Panc1 (cell line): ENCODE data around the gene CAV1. TPM values are rescaled to one million over a fixed set of nuclear protein-coding genes. Genes with fewer than 3 reads are reported as not detected.

ENCODE experiments used
- ATAC-seq: fragments of 200-7000 bp; cut with Tn5 transposase; 2 replicates; pipeline ENCODE4 v1.9.1; 2020; ENCODE audit warnings: mild to moderate bottlenecking, moderate library complexity
- BruUV-seq: library from RNA; stranded (reverse); fragments of 400-500 nt; replicated peaks from 2 replicates; lab custom pipeline; 2021; lab: Mats Ljungman, UMichigan
- CTCF ChIA-PET: fragments of 300-600 bp; sonication (Branson Sonifier 250); formaldehyde crosslinking; loops from one replicate; lab custom pipeline; 2022; ENCODE audit warnings: antibody characterized with exemption; lab: Charles Lee
- POLR2A ChIA-PET: fragments of 300-600 bp; sonication (Branson Sonifier 250); formaldehyde crosslinking; loops from one replicate; lab custom pipeline; 2022; ENCODE audit warnings: antibody characterized with exemption; lab: Charles Lee
- DNase-seq: peaks from one replicate; pipeline ENCODE4 v3.0.0-alpha.2; 2010; ENCODE audit warnings: low read depth, low spot score
- H3K27ac ChIP-seq: 2 replicates; pipeline ENCODE4 v1.5.1; 2011; ENCODE audit warnings: mild to moderate bottlenecking, low read length, inconsistent platforms
- H3K27me3 ChIP-seq: fragments of 200-500 bp; sonication (Bioruptor generic); 2 replicates; pipeline ENCODE4 v1.6.0; 2014; ENCODE audit warnings: low read length, inconsistent platforms; ENCODE audit not compliant: control insufficient read depth, insufficient read depth
- H3K36me3 ChIP-seq: fragments of 200-500 bp; sonication (Bioruptor generic); 2 replicates; pipeline ENCODE4 v1.5.1; 2014; ENCODE audit warnings: inconsistent platforms, mild to moderate bottlenecking, low read length, moderate library complexity; ENCODE audit not compliant: control insufficient read depth, insufficient read depth
- H3K4me1 ChIP-seq: 2 replicates; pipeline ENCODE4 v1.5.1; 2011; ENCODE audit warnings: inconsistent platforms, mild to moderate bottlenecking, low read length, moderate library complexity; ENCODE audit not compliant: control insufficient read depth, insufficient read depth
- H3K4me3 ChIP-seq, 2 experiments: 2 replicates each; pipeline ENCODE4 v1.5.1; 2011 to 2012; ENCODE audit warnings: low read depth in 2 of 2, low read length in 2 of 2, mild to moderate bottlenecking in 2 of 2, inconsistent platforms in 1 of 2, moderate library complexity in 1 of 2
- H3K9me3 ChIP-seq: fragments of 200-500 bp; sonication (Bioruptor generic); 2 replicates; pipeline ENCODE4 v1.5.1; 2014; ENCODE audit warnings: low read depth, mild to moderate bottlenecking, inconsistent platforms, low read length, moderate library complexity; ENCODE audit not compliant: control insufficient read depth, insufficient read depth
- CTCF ChIP-seq: fragments of 450-650 bp; IDR thresholded peaks from 2 replicates; pipeline ENCODE4 v1.5.1; 2017; ENCODE audit warnings: mild to moderate bottlenecking
- POLR2AphosphoS5 ChIP-seq: IDR thresholded peaks from 2 replicates; pipeline ENCODE4 v1.6.1; 2012; ENCODE audit warnings: mild to moderate bottlenecking, low read depth, low read length, moderate library complexity
- REST ChIP-seq, 2 experiments: IDR thresholded peaks; 2 replicates each; pipeline ENCODE4 v1.6.1; 2011 to 2012; ENCODE audit warnings: low read depth in 2 of 2, control low read depth in 1 of 2, low read length in 1 of 2, mild to moderate bottlenecking in 1 of 2, moderate library complexity in 1 of 2; ENCODE audit not compliant: insufficient read depth in 1 of 2
- SIN3A ChIP-seq: IDR thresholded peaks from 2 replicates; pipeline ENCODE4 v1.6.1; 2012; ENCODE audit warnings: low read depth, mild to moderate bottlenecking, low read length, moderate library complexity, borderline replicate concordance; ENCODE audit not compliant: insufficient read depth
- TCF7L2 ChIP-seq: IDR thresholded peaks from 2 replicates; pipeline ENCODE4 v1.6.1; 2011; ENCODE audit warnings: mild to moderate bottlenecking, low read depth, low read length, inconsistent platforms
- in situ Hi-C: cut with HindIII; loops from 2 replicates; pipeline ENCODE4 v1.10.0; 2016; ENCODE audit warnings: low sequenced_read_pairs, low pct_unique_long_range_greater_than_20kb
- intact Hi-C: fragments of 100-400 bp; cut with micrococcal nuclease; formaldehyde crosslinking; loops from one replicate; pipeline ENCODE4 v1.10.0; 2022; ENCODE audit not compliant: unreplicated experiment
- total RNA-seq: library from RNA; stranded (reverse); gene quantifications from one replicate; pipeline ENCODE4 v1.2.1, GENCODE V29; 2021; ENCODE audit not compliant: unreplicated experiment

The CAV1 gene
- total RNA-seq, 1 experiment from 2014 or later: 496 TPM

- peaks cover 66% of the 10 kb centered on the region for H3K4me1 ChIP-seq
- DNase-seq: no peak
- in situ Hi-C loops (no loop called here), intact Hi-C loops (loop anchor here (10.0 kb wide), 1 partner anchor 103 kb away; no protein-coding TSS in a partner anchor)
- POLR2A ChIA-PET: interaction anchor here (1.0 to 2.7 kb wide), 2 partner anchors 16 to 103 kb away, joined by 5 to 13 read pairs; no protein-coding TSS in a partner anchor
- H3K36me3 ChIP-seq: peaks cover 45% of the 10 kb centered on the region
- no TSS peak for BruUV-seq
- H3K27me3 ChIP-seq: no peaks in the 10 kb centered on the region
- ATAC-seq: no peak
- CTCF ChIA-PET: no interaction called here
- peak overlapping the region; percentile 78 to 90 for H3K4me3 ChIP-seq
- TF ChIP-seq SIN3A: no peak
- TF ChIP-seq REST (IDR thresholded peaks at IDR 0.05; ENCODE audit: insufficient read depth in 1 of 2, low read depth in 2 of 2, low read length in 1 of 2): no peak
- TF ChIP-seq CTCF: no peak
- no peak for TF ChIP-seq TCF7L2
- TF ChIP-seq POLR2AphosphoS5: no peak
- H3K27ac ChIP-seq: peak overlapping the region; percentile 99
- no peaks in the 10 kb centered on the region for H3K9me3 ChIP-seq
Measured at GRCh38 chr7:116527521-116527920, 2.7 kb downstream of the CAV1 start.

DNA sequence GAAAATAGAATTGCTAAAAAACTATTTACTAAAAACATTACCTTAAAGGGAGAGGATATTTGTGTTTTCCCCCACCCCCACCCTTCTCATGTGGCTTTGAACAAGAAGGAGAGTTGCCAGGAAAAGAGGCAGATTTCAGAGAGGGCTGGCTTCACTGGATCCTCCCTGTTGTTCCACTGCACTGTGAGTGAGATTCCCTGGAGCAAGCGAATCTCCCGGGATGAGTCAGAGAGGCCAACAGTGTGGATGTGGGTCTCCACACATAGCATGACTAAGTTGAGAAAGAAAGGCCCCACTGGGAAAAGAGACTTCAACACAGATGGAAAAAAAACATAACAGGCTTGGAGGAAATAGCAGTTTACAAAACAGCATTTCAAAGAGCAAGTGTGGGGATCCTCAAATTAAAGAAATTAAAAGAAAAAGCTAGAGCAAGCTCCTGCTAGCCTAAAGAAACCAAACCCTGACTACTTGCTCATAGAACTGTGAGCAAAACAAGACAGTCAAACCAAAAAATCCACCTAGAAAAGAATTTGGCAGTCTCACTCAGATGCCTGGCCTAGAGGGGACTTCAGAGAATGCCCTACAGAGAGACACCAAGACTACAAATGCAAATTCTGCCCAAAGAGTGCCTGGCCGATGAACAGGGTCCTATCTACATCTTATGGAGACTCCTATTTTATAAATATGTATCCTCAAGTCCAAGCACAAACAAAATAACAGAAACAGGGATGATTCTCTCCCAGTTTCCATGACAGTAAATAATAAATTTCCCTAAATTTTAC lies 3.4 kb downstream of the CAV1 start:
- ChIA-PET POLR2A (no interaction called here), CTCF (no interaction called here)
- Histone ChIP-seq H3K9me3 (no peaks in the 10 kb centered on the region), H3K27ac (peak overlapping the region; percentile 99), H3K27me3 (no peaks in the 10 kb centered on the region), H3K36me3 (peaks cover 49% of the 10 kb centered on the region), H3K4me3 (peak overlapping the region; percentile 78 to 90), H3K4me1 (peaks cover 63% of the 10 kb centered on the region)
- no peak for DNase-seq
- in situ Hi-C loops: no loop called here
- TSS peak; percentile 42 for BruUV-seq
- no peak for ATAC-seq
- no peak for TF ChIP-seq TCF7L2
- no peak for TF ChIP-seq REST (IDR thresholded peaks at IDR 0.05; ENCODE audit: insufficient read depth in 1 of 2, low read depth in 2 of 2, low read length in 1 of 2)
- peak; percentile 38; the same call in 1 of the 2 replicates for TF ChIP-seq POLR2AphosphoS5
- intact Hi-C loops: loop anchor here (10.0 kb wide), 1 partner anchor 103 kb away; no protein-coding TSS in a partner anchor
